NT2/D1 (cell line): ENCODE results near the gene VN1R5.

Experiments
- YY1 ChIP-seq: IDR thresholded peaks from 2 replicates; pipeline ENCODE4 v1.6.1; 2011; ENCODE audit not compliant: insufficient read length, insufficient read depth
- ZNF274 ChIP-seq: IDR thresholded peaks from 2 replicates; pipeline ENCODE4 v1.6.1; 2011; ENCODE audit warnings: mild to moderate bottlenecking, low read depth, low read length

DNA sequence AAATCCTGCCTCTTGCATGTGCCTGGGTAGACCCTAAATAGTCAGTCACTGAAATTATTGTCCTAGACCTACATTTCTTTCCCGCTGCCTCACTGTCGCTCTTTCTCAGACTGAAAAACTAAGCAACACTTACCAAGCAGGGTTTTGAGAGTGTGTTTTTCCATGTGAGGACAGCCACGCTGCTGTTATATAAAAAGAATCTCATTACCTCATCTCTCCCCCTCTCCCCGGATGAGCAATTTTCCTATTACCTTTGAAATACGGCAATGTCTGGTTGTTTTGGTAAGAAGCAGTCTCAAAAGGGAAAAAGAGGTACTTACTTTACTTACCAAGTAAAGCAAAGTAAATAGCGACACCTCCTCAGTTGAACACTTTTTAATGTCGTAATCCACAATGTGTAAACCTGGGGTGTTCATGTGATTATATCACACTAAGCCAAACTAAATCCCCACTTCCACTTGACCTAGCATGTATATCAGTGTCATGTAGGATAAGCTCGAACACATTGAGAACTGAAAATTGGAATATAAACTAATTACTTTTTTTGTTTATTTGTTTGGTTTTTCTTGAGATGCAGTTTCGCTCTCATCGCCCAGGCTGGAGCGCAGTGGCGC lies 12.2 kb upstream of the VN1R5 start:
- TF ChIP-seq YY1 (no peak), ZNF274 (no peak)
